Measurements from ENCODE around the gene ERO1B. TPM values are rescaled to one million over a fixed set of nuclear protein-coding genes. Genes with fewer than 3 reads are reported as not detected.

Gene ERO1B
- total RNA-seq, 1 donor from 2014 or later: 7.2 TPM

DNA sequence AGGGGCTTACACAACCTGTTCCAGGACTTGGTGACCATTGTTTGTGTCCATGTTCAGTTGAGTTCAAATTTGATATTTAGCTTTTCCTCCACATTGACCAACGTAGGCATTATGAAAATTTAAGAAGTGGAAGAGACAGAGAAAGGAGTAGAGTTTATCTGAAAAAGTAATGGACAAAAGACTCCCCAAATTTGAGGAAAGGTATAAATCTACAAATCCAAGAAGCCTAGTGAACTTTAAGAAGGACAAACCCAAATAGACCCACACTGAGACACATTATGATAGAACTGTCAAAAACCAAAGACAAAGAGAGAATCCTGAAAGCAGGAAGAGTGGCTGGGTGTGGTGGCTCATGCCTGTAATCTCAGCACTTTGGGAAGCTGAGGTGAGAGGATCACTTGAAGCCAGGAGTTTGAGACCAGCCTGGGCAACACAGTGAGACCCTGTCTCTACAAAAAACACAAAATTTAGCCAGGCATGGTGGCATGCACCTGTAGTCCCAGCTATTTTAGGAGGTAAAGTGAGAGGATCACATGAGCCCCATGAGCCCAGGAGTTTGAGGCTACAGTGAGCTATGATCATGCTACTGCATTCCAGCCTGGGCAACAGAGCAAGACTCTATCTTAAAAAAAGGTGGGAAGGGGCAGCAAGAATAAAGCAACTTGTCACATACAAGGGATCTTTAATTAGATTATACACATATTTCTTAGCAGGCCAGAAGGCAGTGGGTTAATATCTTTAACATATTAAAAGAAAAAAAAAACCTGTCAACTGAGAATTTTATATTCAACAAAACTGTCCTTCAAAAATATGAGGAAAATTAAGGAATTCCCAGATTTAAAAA lies 41.0 kb upstream of the ERO1B start:
- Histone ChIP-seq H3K4me3 (no peak overlapping the region), H3K4me1 (no peaks in the 10 kb centered on the region), H3K36me3 (no peaks in the 10 kb centered on the region), H3K9me3 (replicated peaks) (peaks cover 45% of the 10 kb centered on the region), H3K27me3 (ENCODE audit: low read depth) (no peaks in the 10 kb centered on the region), H3K27ac (replicated peaks) (no peak overlapping the region)
- intact Hi-C loops (cut with micrococcal nuclease): no loop called here
- TF ChIP-seq, protein P1, sequence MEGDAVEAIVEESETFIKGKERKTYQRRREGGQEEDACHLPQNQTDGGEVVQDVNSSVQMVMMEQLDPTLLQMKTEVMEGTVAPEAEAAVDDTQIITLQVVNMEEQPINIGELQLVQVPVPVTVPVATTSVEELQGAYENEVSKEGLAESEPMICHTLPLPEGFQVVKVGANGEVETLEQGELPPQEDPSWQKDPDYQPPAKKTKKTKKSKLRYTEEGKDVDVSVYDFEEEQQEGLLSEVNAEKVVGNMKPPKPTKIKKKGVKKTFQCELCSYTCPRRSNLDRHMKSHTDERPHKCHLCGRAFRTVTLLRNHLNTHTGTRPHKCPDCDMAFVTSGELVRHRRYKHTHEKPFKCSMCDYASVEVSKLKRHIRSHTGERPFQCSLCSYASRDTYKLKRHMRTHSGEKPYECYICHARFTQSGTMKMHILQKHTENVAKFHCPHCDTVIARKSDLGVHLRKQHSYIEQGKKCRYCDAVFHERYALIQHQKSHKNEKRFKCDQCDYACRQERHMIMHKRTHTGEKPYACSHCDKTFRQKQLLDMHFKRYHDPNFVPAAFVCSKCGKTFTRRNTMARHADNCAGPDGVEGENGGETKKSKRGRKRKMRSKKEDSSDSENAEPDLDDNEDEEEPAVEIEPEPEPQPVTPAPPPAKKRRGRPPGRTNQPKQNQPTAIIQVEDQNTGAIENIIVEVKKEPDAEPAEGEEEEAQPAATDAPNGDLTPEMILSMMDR (IDR thresholded peaks at IDR 0.05; ENCODE audit: borderline replicate concordance): no peak
- no peak for DNase-seq

DNA sequence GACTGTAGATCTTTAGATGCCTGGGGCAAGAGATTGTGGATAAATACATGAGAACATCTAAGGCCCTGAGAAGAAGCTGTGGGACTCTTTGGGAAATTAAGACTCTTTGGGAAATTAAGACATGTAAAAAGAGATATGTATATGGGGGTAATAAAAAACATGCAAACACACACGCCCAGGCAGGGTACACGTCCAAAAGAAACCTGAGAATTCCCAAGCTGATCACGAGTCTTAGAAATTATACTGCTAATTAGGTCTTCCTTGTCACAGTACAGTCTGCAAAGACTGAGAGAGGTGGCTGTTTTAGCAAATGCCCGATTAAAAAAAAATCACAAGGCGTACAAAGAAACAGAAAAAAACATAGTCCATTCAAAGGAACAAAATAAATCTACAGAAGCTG lies 39.3 kb upstream of the ERO1B start:
- Histone ChIP-seq H3K9me3 (replicated peaks) (peaks cover 45% of the 10 kb centered on the region), H3K4me1 (no peaks in the 10 kb centered on the region), H3K36me3 (no peaks in the 10 kb centered on the region), H3K27ac (replicated peaks) (no peak overlapping the region), H3K27me3 (ENCODE audit: low read depth) (no peaks in the 10 kb centered on the region), H3K4me3 (no peak overlapping the region)
- intact Hi-C loops (cut with micrococcal nuclease): no loop called here
- TF ChIP-seq, protein P1 (IDR thresholded peaks at IDR 0.05; ENCODE audit: borderline replicate concordance): no peak
- no peak for DNase-seq

DNA sequence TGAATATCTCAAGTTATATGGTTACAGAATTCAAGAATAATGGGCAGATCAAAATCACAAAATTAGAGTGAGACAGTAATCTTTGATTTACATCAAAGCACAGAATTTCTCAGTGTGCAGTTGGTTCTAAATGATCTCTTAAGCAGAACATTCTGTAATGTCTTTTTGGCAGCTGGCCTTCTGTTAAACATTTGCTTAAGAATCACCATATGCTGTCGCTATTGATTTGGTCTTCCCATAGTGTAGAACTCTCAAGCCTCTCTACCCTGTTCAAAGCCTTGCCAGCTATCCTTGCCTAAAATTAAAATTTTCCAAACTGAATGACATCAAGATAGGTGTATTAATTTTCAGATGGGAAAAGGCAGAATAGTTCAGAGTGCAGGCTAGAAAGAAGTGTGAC lies 38.9 kb upstream of the ERO1B start:
- no peak for DNase-seq
- intact Hi-C loops (cut with micrococcal nuclease): no loop called here
- TF ChIP-seq, protein P1 (IDR thresholded peaks at IDR 0.05; ENCODE audit: borderline replicate concordance): no peak
- Histone ChIP-seq H3K27me3 (ENCODE audit: low read depth) (no peaks in the 10 kb centered on the region), H3K36me3 (no peaks in the 10 kb centered on the region), H3K27ac (replicated peaks) (no peak overlapping the region), H3K9me3 (replicated peaks) (peaks cover 45% of the 10 kb centered on the region), H3K4me1 (no peaks in the 10 kb centered on the region), H3K4me3 (no peak overlapping the region)

DNA sequence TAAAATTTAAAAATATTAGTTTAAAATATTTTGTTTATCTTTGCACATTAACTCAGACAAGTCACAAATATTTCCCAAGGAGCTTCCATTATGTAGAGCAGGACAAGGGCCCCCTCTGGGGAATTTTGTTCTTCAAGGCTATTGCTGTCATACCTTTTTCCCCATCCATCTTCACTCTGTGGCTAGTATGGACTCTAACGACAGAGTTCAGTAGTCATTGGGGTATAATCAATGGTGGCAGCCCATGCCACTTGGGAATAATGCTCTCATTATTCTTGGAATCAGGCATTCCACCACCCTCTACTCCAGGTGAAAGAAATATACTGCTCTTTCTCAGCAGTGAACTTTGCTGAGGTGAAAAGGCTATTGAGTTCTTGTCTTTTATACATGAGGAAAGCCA lies 38.5 kb upstream of the ERO1B start:
- intact Hi-C loops (cut with micrococcal nuclease): no loop called here
- TF ChIP-seq, protein P1 (IDR thresholded peaks at IDR 0.05; ENCODE audit: borderline replicate concordance): no peak
- H3K36me3 ChIP-seq: no peaks in the 10 kb centered on the region
- DNase-seq: no peak
- no peaks in the 10 kb centered on the region for H3K4me1 ChIP-seq
- no peak overlapping the region for H3K4me3 ChIP-seq
- peaks cover 45% of the 10 kb centered on the region for H3K9me3 ChIP-seq (replicated peaks)
- no peak overlapping the region for H3K27ac ChIP-seq (replicated peaks)
- no peaks in the 10 kb centered on the region for H3K27me3 ChIP-seq (ENCODE audit: low read depth)

DNA sequence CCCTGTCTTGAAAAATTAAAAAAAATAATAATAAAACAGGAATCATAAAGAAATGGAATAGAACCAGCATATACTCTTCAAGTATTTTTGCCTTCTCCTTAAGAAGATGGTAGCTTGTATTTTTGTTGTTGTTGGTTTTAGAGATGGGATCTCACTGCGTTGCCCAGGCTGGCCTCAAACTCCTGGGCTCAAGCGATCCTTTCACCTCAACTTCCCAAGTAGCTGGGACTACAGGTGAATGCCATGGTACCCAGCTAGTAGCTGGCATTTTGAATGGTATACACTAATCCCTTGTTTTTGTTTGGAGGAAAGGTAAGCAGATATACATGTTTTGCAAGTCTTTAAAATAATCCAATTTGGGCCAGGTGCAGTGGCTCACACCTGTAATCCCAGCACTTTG lies 34.7 kb upstream of the ERO1B start:
- Histone ChIP-seq H3K27me3 (ENCODE audit: low read depth) (no peaks in the 10 kb centered on the region), H3K4me1 (no peaks in the 10 kb centered on the region), H3K9me3 (replicated peaks) (peaks cover 9% of the 10 kb centered on the region), H3K4me3 (no peak overlapping the region), H3K27ac (replicated peaks) (no peak overlapping the region), H3K36me3 (no peaks in the 10 kb centered on the region)
- TF ChIP-seq, protein P1 (IDR thresholded peaks at IDR 0.05; ENCODE audit: borderline replicate concordance): no peak
- DNase-seq: no peak
- intact Hi-C loops (cut with micrococcal nuclease): no loop called here

Measured in left ventricle myocardium inferior (tissue), 1 donor.